Measurements from ENCODE around the gene MCHR1. TPM values are rescaled to one million over a fixed set of nuclear protein-coding genes. Genes with fewer than 3 reads are reported as not detected.

The MCHR1 gene
- polyA plus RNA-seq, 1 donor from 2014 or later: 2.6 TPM

DNA sequence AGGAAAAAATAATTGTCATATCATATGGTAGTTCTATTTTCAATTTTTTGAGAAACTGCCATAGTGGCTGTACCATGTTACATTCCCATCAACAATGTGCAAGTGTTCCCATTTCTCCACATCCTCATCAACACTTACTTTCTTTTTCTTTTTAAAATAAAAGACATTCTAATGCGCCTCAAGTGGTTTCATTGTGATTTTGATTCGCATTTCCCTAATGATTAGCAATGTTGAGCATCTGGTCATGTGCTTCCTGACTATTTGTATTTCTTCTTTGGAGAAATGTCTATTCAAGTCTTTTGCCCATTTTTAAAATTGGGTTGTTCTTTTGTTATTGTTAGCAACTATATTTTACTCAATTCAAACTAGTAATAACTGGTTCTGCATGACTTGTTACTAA is 8.4 kb downstream of the MCHR1 start:
- Histone ChIP-seq H3K9me3 (ENCODE audit: low read length) (no peaks in the 10 kb centered on the region), H3K27ac (ENCODE audit: low read length) (no peak overlapping the region), H3K9me2 (ENCODE audit: insufficient read depth, low read length) (no peaks in the 10 kb centered on the region), H3K4me3 (ENCODE audit: low read length) (no peak overlapping the region), H3F3A (ENCODE audit: insufficient read depth, low read length, poor library complexity, severe bottlenecking) (no peaks in the 10 kb centered on the region), H3K4me2 (ENCODE audit: low read length) (no peak overlapping the region), H2AFZ (ENCODE audit: low read depth, low read length) (no peak overlapping the region), H3K79me2 (replicated peaks; ENCODE audit: insufficient read depth, low read length) (no peaks in the 10 kb centered on the region), H3K9ac (ENCODE audit: low read length) (no peak overlapping the region), H3K27me3 (ENCODE audit: insufficient read depth, low read depth, low read length) (no peaks in the 10 kb centered on the region), H4K20me1 (ENCODE audit: insufficient read depth) (no peaks in the 10 kb centered on the region), H3K36me3 (ENCODE audit: insufficient read depth, low read length) (no peaks in the 10 kb centered on the region)
- no peak for TF ChIP-seq EZH2 (IDR thresholded peaks at IDR 0.05; ENCODE audit: borderline replicate concordance, insufficient read depth, low read length, poor library complexity, severe bottlenecking)
- TF ChIP-seq POLR2AphosphoS5 (IDR thresholded peaks at IDR 0.05): no peak
- no peak for TF ChIP-seq MXI1 (conservative IDR thresholded peaks at IDR 0.05; ENCODE audit: poor library complexity, severe bottlenecking)
- TF ChIP-seq REST (IDR thresholded peaks at IDR 0.05; ENCODE audit: borderline replicate concordance): no peak
- TF ChIP-seq, protein P1, sequence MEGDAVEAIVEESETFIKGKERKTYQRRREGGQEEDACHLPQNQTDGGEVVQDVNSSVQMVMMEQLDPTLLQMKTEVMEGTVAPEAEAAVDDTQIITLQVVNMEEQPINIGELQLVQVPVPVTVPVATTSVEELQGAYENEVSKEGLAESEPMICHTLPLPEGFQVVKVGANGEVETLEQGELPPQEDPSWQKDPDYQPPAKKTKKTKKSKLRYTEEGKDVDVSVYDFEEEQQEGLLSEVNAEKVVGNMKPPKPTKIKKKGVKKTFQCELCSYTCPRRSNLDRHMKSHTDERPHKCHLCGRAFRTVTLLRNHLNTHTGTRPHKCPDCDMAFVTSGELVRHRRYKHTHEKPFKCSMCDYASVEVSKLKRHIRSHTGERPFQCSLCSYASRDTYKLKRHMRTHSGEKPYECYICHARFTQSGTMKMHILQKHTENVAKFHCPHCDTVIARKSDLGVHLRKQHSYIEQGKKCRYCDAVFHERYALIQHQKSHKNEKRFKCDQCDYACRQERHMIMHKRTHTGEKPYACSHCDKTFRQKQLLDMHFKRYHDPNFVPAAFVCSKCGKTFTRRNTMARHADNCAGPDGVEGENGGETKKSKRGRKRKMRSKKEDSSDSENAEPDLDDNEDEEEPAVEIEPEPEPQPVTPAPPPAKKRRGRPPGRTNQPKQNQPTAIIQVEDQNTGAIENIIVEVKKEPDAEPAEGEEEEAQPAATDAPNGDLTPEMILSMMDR (IDR thresholded peaks at IDR 0.05; ENCODE audit: poor library complexity, severe bottlenecking): no peak
- no peak for TF ChIP-seq EP300 (conservative IDR thresholded peaks at IDR 0.05; ENCODE audit: poor library complexity, severe bottlenecking)

DNA sequence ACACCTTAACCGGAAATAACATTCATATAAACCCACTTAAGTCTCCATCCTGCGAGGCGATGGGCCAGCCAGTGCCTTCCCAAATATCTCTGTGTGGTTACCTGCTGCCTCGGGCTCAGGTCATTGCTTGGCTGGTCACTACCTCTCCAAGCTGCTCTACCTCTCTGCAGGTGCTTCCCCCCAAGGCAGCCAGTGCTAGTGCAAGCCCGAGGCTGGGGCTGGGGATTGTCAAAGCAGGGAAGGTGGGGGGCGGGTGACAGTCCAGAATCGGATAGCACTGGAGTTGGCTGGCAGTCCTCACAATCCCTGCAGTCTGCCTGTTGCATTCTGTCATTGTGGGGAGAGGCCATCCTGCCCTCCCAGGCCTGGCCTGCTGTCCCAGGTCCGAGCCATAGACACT is 11.1 kb downstream of the MCHR1 start:
- H3K9ac ChIP-seq (ENCODE audit: low read length): no peak overlapping the region
- H3K27me3 ChIP-seq (ENCODE audit: insufficient read depth, low read depth, low read length): peaks cover 4% of the 10 kb centered on the region
- H2AFZ ChIP-seq (ENCODE audit: low read depth, low read length): no peak overlapping the region
- no peak overlapping the region for H3K27ac ChIP-seq (ENCODE audit: low read length)
- H3K36me3 ChIP-seq (ENCODE audit: insufficient read depth, low read length): no peaks in the 10 kb centered on the region
- TF ChIP-seq POLR2AphosphoS5 (IDR thresholded peaks at IDR 0.05) (no peak), RAD21 (conservative IDR thresholded peaks at IDR 0.05) (no peak), EZH2 (IDR thresholded peaks at IDR 0.05; ENCODE audit: borderline replicate concordance, insufficient read depth, low read length, poor library complexity, severe bottlenecking) (no peak), EP300 (conservative IDR thresholded peaks at IDR 0.05; ENCODE audit: poor library complexity, severe bottlenecking) (no peak), MXI1 (conservative IDR thresholded peaks at IDR 0.05; ENCODE audit: poor library complexity, severe bottlenecking) (no peak)
- TF ChIP-seq, protein P1 (IDR thresholded peaks at IDR 0.05; ENCODE audit: poor library complexity, severe bottlenecking): no peak
- H4K20me1 ChIP-seq (ENCODE audit: insufficient read depth): no peaks in the 10 kb centered on the region
- H3K4me3 ChIP-seq (ENCODE audit: low read length): no peak overlapping the region
- H3K9me2 ChIP-seq (ENCODE audit: insufficient read depth, low read length): no peaks in the 10 kb centered on the region
- no peaks in the 10 kb centered on the region for H3K79me2 ChIP-seq (replicated peaks; ENCODE audit: insufficient read depth, low read length)
- no peaks in the 10 kb centered on the region for H3F3A ChIP-seq (ENCODE audit: insufficient read depth, low read length, poor library complexity, severe bottlenecking)
- no peak overlapping the region for H3K4me2 ChIP-seq (ENCODE audit: low read length)
- H3K9me3 ChIP-seq (ENCODE audit: low read length): no peaks in the 10 kb centered on the region

All from neural cell (in vitro differentiated cells).